Osteocyte (in vitro differentiated cells): Measurements from ENCODE around the gene ADAMTS9. TPM values are rescaled to one million over a fixed set of nuclear protein-coding genes. Genes with fewer than 3 reads are reported as not detected.

Experiments
- DNase-seq: peaks from one replicate; pipeline ENCODE4 v3.0.0; 2021; ENCODE audit warnings: mixed read lengths; ENCODE audit not compliant: unreplicated experiment; ENCODE audit errors: extremely low spot score
- H3K27ac Mint-ChIP-seq: one replicate; pipeline ENCODE4 v1.8.0; 2021; ENCODE audit warnings: mild to moderate bottlenecking, mixed read lengths; ENCODE audit not compliant: unreplicated experiment
- H3K27me3 Mint-ChIP-seq: one replicate; pipeline ENCODE4 v1.8.0; 2021; ENCODE audit warnings: mixed read lengths; ENCODE audit not compliant: unreplicated experiment
- H3K36me3 Mint-ChIP-seq: one replicate; pipeline ENCODE4 v1.8.0; 2021; ENCODE audit warnings: mixed read lengths; ENCODE audit not compliant: unreplicated experiment
- H3K4me1 Mint-ChIP-seq: one replicate; pipeline ENCODE4 v1.8.0; 2021; ENCODE audit warnings: mixed read lengths; ENCODE audit not compliant: unreplicated experiment
- H3K4me3 Mint-ChIP-seq: one replicate; pipeline ENCODE4 v1.8.0; 2021; ENCODE audit warnings: mild to moderate bottlenecking, moderate library complexity, mixed read lengths; ENCODE audit not compliant: unreplicated experiment
- H3K9me3 Mint-ChIP-seq: one replicate; pipeline ENCODE4 v1.8.0; 2021; ENCODE audit warnings: mixed read lengths; ENCODE audit not compliant: unreplicated experiment
- total RNA-seq: library from RNA; stranded (reverse); gene quantifications from 2 replicates; pipeline ENCODE4 v1.2.1, GENCODE V29; 2021
- TF ChIP-seq, protein P1 (sequence below): fragments of 200-600 bp; sonication (generic); IDR thresholded peaks from 2 replicates; pipeline ENCODE4 v1.5.0; 2021; ENCODE audit warnings: antibody characterized with exemption, mild to moderate bottlenecking, moderate library complexity

Gene ADAMTS9
- total RNA-seq, 1 donor from 2014 or later = 1.5 TPM

DNA sequence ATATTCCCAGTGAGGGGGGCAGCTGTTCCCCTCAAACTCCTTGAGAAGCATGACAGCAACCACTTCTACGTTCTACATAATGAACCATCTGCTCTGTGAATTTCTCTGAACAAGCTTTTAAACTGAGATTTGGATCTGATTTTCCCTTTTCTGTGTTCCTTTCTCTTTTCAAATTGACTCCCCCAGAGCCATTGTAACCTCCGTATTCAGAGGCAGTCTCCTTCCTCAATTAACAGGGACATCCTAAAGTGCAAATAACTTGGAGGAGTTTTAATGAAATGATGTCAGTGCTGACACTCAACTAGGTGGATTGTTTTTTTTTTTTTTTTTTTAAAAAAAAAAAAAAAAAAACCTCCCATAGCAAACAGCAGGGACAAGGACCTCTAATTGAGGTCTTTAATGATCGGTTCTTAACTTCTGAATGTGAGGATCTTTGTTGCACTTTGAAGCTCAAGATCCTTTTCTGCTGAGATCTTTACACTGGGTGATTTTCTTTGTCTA lies 48.8 kb downstream of the ADAMTS9 start:
- DNase-seq = no peak
- H3K9me3 Mint-ChIP-seq = no peaks in the 10 kb centered on the region
- TF ChIP-seq, protein P1, sequence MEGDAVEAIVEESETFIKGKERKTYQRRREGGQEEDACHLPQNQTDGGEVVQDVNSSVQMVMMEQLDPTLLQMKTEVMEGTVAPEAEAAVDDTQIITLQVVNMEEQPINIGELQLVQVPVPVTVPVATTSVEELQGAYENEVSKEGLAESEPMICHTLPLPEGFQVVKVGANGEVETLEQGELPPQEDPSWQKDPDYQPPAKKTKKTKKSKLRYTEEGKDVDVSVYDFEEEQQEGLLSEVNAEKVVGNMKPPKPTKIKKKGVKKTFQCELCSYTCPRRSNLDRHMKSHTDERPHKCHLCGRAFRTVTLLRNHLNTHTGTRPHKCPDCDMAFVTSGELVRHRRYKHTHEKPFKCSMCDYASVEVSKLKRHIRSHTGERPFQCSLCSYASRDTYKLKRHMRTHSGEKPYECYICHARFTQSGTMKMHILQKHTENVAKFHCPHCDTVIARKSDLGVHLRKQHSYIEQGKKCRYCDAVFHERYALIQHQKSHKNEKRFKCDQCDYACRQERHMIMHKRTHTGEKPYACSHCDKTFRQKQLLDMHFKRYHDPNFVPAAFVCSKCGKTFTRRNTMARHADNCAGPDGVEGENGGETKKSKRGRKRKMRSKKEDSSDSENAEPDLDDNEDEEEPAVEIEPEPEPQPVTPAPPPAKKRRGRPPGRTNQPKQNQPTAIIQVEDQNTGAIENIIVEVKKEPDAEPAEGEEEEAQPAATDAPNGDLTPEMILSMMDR = no peak
- no peaks in the 10 kb centered on the region for H3K4me1 Mint-ChIP-seq
- H3K36me3 Mint-ChIP-seq = no peaks in the 10 kb centered on the region
- H3K27me3 Mint-ChIP-seq = no peaks in the 10 kb centered on the region
- no peak overlapping the region for H3K4me3 Mint-ChIP-seq
- H3K27ac Mint-ChIP-seq = no peak overlapping the region

GRCh38 chr3:64638511-64638910 lies 49.3 kb downstream of the ADAMTS9 start:
- Mint-ChIP-seq H3K27ac (no peak overlapping the region), H3K27me3 (no peaks in the 10 kb centered on the region), H3K36me3 (no peaks in the 10 kb centered on the region), H3K4me1 (no peaks in the 10 kb centered on the region), H3K9me3 (no peaks in the 10 kb centered on the region), H3K4me3 (no peak overlapping the region)
- no peak for DNase-seq
- TF ChIP-seq, protein P1 = no peak

DNA sequence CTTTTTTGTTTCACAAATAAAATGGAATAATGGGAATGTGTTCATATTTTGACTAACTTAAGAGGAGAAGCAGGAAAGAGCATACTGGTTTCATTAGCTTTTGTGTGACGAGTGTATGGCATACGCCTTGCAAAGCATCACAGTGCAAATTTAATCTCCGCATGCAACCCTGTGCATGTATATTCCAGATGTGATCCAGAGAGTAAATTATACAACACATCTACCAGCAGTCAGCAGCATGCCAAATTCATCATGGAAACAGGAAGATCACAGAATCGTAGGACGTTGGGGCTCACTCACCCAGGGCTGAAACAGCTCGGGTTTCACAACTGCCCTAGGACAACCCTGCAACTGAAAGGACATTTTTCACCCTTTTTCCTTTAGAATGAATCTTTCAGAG lies 53.4 kb downstream of the ADAMTS9 start:
- Mint-ChIP-seq H3K36me3 (no peaks in the 10 kb centered on the region), H3K27me3 (no peaks in the 10 kb centered on the region), H3K9me3 (no peaks in the 10 kb centered on the region), H3K4me1 (no peaks in the 10 kb centered on the region), H3K27ac (no peak overlapping the region), H3K4me3 (no peak overlapping the region)
- DNase-seq = no peak
- TF ChIP-seq, protein P1 = no peak

DNA sequence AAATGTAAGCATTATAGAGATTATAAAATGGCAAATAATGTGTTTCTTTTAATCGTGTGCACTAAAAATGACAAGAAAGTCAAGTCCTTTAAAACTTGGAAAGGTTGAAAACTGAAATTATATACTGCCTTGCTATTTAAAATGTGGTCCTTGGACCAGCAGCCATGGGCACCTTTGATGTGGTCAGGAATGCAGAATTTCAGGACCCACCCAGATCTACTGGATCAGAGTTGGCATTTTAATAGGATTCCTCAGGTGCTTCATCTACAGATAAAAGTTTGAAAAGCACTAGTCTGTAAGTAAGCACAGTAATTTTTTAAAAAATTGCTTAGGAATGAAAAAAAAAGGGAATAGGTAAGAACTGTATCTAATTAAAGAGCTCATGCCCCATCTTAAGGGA lies 55.8 kb downstream of the ADAMTS9 start:
- TF ChIP-seq, protein P1 = no peak
- Mint-ChIP-seq H3K27ac (no peak overlapping the region), H3K27me3 (no peaks in the 10 kb centered on the region), H3K4me3 (no peak overlapping the region), H3K36me3 (no peaks in the 10 kb centered on the region), H3K4me1 (no peaks in the 10 kb centered on the region), H3K9me3 (no peaks in the 10 kb centered on the region)
- DNase-seq = no peak

DNA sequence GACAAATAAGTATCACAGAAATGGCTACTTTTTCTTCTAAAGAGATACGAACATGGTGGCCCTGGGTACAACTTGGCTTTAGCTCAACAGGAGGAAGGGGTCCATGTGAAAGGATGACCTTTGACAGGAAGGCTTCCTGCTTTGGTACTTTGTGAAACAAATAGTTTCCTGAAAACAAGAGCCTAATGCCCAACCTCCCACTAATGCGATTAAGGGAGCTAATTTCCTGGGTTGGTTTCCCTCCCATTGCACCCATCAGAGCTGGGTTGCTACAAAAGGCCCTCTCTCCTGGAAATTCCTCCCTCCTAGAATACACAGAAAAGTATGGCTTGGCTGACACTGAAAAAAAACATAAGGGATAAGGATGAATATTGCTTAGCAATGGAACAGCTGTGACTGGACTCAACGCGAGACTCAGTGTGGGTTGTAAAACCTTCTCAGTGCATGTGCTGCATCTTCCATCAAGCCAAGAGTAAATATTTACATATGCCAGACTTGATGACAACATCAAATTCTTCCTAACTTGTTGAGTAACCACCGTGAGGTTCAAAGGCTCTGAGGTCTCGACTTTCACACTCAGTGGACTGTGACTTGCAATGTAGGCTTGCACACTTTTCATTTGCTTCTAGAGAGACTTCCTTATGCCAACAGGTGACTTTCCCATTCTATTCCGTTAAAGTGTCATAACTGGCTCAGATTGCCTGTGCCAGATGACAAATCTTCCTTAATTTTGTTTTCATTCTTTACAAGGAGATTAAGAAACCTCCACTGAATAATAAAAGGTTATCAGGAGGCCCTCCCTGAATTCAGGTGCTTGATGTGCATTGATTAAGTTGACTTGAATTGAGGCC lies 60.1 kb downstream of the ADAMTS9 start:
- no peaks in the 10 kb centered on the region for H3K36me3 Mint-ChIP-seq
- H3K4me3 Mint-ChIP-seq = no peak overlapping the region
- TF ChIP-seq, protein P1 = no peak
- no peaks in the 10 kb centered on the region for H3K4me1 Mint-ChIP-seq
- no peaks in the 10 kb centered on the region for H3K27me3 Mint-ChIP-seq
- H3K9me3 Mint-ChIP-seq = no peaks in the 10 kb centered on the region
- no peak overlapping the region for H3K27ac Mint-ChIP-seq
- DNase-seq = no peak
